Panc1 (cell line): Measurements from ENCODE around the gene KLHDC3. TPM values are rescaled to one million over a fixed set of nuclear protein-coding genes. Genes with fewer than 3 reads are reported as not detected.

ENCODE experiments used
- ATAC-seq: fragments of 200-7000 bp; cut with Tn5 transposase; 2 replicates; pipeline ENCODE4 v1.9.1; 2020; ENCODE audit warnings: mild to moderate bottlenecking, moderate library complexity
- BruUV-seq: library from RNA; stranded (reverse); fragments of 400-500 nt; replicated peaks from 2 replicates; lab custom pipeline; 2021; lab: Mats Ljungman, UMichigan
- CTCF ChIA-PET: fragments of 300-600 bp; sonication (Branson Sonifier 250); formaldehyde crosslinking; loops from one replicate; lab custom pipeline; 2022; ENCODE audit warnings: antibody characterized with exemption; lab: Charles Lee
- POLR2A ChIA-PET: fragments of 300-600 bp; sonication (Branson Sonifier 250); formaldehyde crosslinking; loops from one replicate; lab custom pipeline; 2022; ENCODE audit warnings: antibody characterized with exemption; lab: Charles Lee
- DNase-seq: peaks from one replicate; pipeline ENCODE4 v3.0.0-alpha.2; 2010; ENCODE audit warnings: low read depth, low spot score
- H3K27ac ChIP-seq: 2 replicates; pipeline ENCODE4 v1.5.1; 2011; ENCODE audit warnings: mild to moderate bottlenecking, low read length, inconsistent platforms
- H3K27me3 ChIP-seq: fragments of 200-500 bp; sonication (Bioruptor generic); 2 replicates; pipeline ENCODE4 v1.6.0; 2014; ENCODE audit warnings: low read length, inconsistent platforms; ENCODE audit not compliant: control insufficient read depth, insufficient read depth
- H3K36me3 ChIP-seq: fragments of 200-500 bp; sonication (Bioruptor generic); 2 replicates; pipeline ENCODE4 v1.5.1; 2014; ENCODE audit warnings: inconsistent platforms, mild to moderate bottlenecking, low read length, moderate library complexity; ENCODE audit not compliant: control insufficient read depth, insufficient read depth
- H3K4me1 ChIP-seq: 2 replicates; pipeline ENCODE4 v1.5.1; 2011; ENCODE audit warnings: inconsistent platforms, mild to moderate bottlenecking, low read length, moderate library complexity; ENCODE audit not compliant: control insufficient read depth, insufficient read depth
- H3K4me3 ChIP-seq, 2 experiments: 2 replicates each; pipeline ENCODE4 v1.5.1; 2011 to 2012; ENCODE audit warnings: low read depth in 2 of 2, low read length in 2 of 2, mild to moderate bottlenecking in 2 of 2, inconsistent platforms in 1 of 2, moderate library complexity in 1 of 2
- H3K9me3 ChIP-seq: fragments of 200-500 bp; sonication (Bioruptor generic); 2 replicates; pipeline ENCODE4 v1.5.1; 2014; ENCODE audit warnings: low read depth, mild to moderate bottlenecking, inconsistent platforms, low read length, moderate library complexity; ENCODE audit not compliant: control insufficient read depth, insufficient read depth
- POLR2AphosphoS5 ChIP-seq: IDR thresholded peaks from 2 replicates; pipeline ENCODE4 v1.6.1; 2012; ENCODE audit warnings: mild to moderate bottlenecking, low read depth, low read length, moderate library complexity
- SIN3A ChIP-seq: IDR thresholded peaks from 2 replicates; pipeline ENCODE4 v1.6.1; 2012; ENCODE audit warnings: low read depth, mild to moderate bottlenecking, low read length, moderate library complexity, borderline replicate concordance; ENCODE audit not compliant: insufficient read depth
- TCF7L2 ChIP-seq: IDR thresholded peaks from 2 replicates; pipeline ENCODE4 v1.6.1; 2011; ENCODE audit warnings: mild to moderate bottlenecking, low read depth, low read length, inconsistent platforms
- in situ Hi-C: cut with HindIII; loops from 2 replicates; pipeline ENCODE4 v1.10.0; 2016; ENCODE audit warnings: low sequenced_read_pairs, low pct_unique_long_range_greater_than_20kb
- intact Hi-C: fragments of 100-400 bp; cut with micrococcal nuclease; formaldehyde crosslinking; loops from one replicate; pipeline ENCODE4 v1.10.0; 2022; ENCODE audit not compliant: unreplicated experiment
- total RNA-seq: library from RNA; stranded (reverse); gene quantifications from one replicate; pipeline ENCODE4 v1.2.1, GENCODE V29; 2021; ENCODE audit not compliant: unreplicated experiment
- TF ChIP-seq, protein P1 (sequence below), 2 experiments: IDR thresholded peaks; 2 replicates each; pipeline ENCODE4 v1.6.1; 2011 to 2012; ENCODE audit warnings: low read depth in 2 of 2, control low read depth in 1 of 2, low read length in 1 of 2, mild to moderate bottlenecking in 1 of 2, moderate library complexity in 1 of 2; ENCODE audit not compliant: insufficient read depth in 1 of 2
- TF ChIP-seq, protein P2 (sequence below): fragments of 450-650 bp; IDR thresholded peaks from 2 replicates; pipeline ENCODE4 v1.5.1; 2017; ENCODE audit warnings: mild to moderate bottlenecking

Gene KLHDC3
- total RNA-seq, 1 experiment from 2014 or later: 60.9 TPM

DNA sequence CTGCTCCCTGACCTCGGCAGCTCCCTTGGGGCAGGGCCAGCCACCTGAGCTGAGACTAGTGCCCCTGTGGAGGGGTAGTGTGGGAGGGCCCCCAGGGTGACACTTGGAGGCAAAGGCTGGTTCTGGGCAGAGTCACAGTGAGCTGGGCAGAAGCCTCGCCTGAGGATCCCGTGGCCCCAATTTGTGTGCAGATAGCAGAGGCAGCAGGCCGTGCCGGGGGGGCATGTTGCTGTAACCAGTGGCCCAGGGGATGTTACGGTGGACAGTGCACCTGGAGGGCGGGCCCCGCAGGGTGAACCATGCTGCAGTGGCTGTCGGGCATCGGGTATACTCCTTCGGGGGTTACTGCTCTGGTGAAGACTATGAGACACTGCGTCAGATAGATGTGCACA is 2.9 kb downstream of the KLHDC3 start:
- BruUV-seq: no TSS peak
- intact Hi-C loops: no loop called here
- ATAC-seq (no peak), DNase-seq (no peak)
- TF ChIP-seq TCF7L2 (no peak), POLR2AphosphoS5 (no peak), SIN3A (no peak)
- TF ChIP-seq, protein P1, sequence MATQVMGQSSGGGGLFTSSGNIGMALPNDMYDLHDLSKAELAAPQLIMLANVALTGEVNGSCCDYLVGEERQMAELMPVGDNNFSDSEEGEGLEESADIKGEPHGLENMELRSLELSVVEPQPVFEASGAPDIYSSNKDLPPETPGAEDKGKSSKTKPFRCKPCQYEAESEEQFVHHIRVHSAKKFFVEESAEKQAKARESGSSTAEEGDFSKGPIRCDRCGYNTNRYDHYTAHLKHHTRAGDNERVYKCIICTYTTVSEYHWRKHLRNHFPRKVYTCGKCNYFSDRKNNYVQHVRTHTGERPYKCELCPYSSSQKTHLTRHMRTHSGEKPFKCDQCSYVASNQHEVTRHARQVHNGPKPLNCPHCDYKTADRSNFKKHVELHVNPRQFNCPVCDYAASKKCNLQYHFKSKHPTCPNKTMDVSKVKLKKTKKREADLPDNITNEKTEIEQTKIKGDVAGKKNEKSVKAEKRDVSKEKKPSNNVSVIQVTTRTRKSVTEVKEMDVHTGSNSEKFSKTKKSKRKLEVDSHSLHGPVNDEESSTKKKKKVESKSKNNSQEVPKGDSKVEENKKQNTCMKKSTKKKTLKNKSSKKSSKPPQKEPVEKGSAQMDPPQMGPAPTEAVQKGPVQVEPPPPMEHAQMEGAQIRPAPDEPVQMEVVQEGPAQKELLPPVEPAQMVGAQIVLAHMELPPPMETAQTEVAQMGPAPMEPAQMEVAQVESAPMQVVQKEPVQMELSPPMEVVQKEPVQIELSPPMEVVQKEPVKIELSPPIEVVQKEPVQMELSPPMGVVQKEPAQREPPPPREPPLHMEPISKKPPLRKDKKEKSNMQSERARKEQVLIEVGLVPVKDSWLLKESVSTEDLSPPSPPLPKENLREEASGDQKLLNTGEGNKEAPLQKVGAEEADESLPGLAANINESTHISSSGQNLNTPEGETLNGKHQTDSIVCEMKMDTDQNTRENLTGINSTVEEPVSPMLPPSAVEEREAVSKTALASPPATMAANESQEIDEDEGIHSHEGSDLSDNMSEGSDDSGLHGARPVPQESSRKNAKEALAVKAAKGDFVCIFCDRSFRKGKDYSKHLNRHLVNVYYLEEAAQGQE (IDR thresholded peaks at IDR 0.05; ENCODE audit: insufficient read depth in 1 of 2, low read depth in 2 of 2, low read length in 1 of 2): no peak
- TF ChIP-seq, protein P2, sequence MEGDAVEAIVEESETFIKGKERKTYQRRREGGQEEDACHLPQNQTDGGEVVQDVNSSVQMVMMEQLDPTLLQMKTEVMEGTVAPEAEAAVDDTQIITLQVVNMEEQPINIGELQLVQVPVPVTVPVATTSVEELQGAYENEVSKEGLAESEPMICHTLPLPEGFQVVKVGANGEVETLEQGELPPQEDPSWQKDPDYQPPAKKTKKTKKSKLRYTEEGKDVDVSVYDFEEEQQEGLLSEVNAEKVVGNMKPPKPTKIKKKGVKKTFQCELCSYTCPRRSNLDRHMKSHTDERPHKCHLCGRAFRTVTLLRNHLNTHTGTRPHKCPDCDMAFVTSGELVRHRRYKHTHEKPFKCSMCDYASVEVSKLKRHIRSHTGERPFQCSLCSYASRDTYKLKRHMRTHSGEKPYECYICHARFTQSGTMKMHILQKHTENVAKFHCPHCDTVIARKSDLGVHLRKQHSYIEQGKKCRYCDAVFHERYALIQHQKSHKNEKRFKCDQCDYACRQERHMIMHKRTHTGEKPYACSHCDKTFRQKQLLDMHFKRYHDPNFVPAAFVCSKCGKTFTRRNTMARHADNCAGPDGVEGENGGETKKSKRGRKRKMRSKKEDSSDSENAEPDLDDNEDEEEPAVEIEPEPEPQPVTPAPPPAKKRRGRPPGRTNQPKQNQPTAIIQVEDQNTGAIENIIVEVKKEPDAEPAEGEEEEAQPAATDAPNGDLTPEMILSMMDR: no peak
- Histone ChIP-seq H3K4me3 (no peak overlapping the region), H3K4me1 (peaks cover 28% of the 10 kb centered on the region), H3K27me3 (no peaks in the 10 kb centered on the region), H3K36me3 (peaks cover 6% of the 10 kb centered on the region), H3K9me3 (no peaks in the 10 kb centered on the region), H3K27ac (no peak overlapping the region)
- in situ Hi-C loops: no loop called here
- CTCF ChIA-PET: no interaction called here
- POLR2A ChIA-PET: interaction anchor here (0.5 kb wide), 1 partner anchor 19 kb away, joined by 3 read pairs; no protein-coding TSS in a partner anchor

DNA sequence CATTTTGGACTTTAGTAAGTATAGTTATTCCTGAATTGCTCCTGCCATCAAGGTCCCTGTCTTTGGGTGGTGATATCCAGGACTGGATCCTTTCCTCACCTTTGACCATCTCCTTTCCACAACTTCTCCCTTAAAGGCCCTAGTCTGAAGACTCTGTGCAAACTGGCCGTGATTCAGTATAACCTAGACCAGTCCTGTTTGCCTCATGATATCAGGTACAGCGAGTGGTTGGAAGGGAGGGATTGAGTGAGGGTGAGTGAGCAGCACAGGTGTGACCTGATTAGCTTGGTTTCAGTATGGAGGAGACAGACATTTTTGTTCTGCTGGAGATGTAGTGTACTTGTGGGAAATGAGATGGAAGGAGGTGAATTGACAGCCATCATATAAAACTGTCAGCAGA is 5.1 kb downstream of the KLHDC3 start:
- H3K9me3 ChIP-seq: no peaks in the 10 kb centered on the region
- intact Hi-C loops: no loop called here
- no peak for DNase-seq
- H3K27me3 ChIP-seq: no peaks in the 10 kb centered on the region
- BruUV-seq: no TSS peak
- no peak overlapping the region for H3K27ac ChIP-seq
- CTCF ChIA-PET: no interaction called here
- in situ Hi-C loops: no loop called here
- peaks cover 22% of the 10 kb centered on the region for H3K4me1 ChIP-seq
- H3K36me3 ChIP-seq: peaks cover 2% of the 10 kb centered on the region; the same call in 1 of the 2 replicates
- H3K4me3 ChIP-seq: no peak overlapping the region
- no peak for ATAC-seq
- POLR2A ChIA-PET: interaction anchor here (0.6 kb wide), 1 partner anchor 40 kb away, joined by 3 read pairs; the partner anchor contains the start of gene PEX6
- TF ChIP-seq, protein P1 (IDR thresholded peaks at IDR 0.05; ENCODE audit: insufficient read depth in 1 of 2, low read depth in 2 of 2, low read length in 1 of 2): no peak
- no peak for TF ChIP-seq TCF7L2
- no peak for TF ChIP-seq POLR2AphosphoS5
- TF ChIP-seq SIN3A: no peak
- TF ChIP-seq, protein P2: no peak
